H9 (cell line): ENCODE data around the gene OR10H2. TPM values are rescaled to one million over a fixed set of nuclear protein-coding genes. Genes with fewer than 3 reads are reported as not detected.

Experiments
- DNase-seq: peaks from one replicate; pipeline ENCODE4 v3.0.0-alpha.2; 2017
- H2AFZ ChIP-seq: one replicate; pipeline ENCODE4 v1.6.1; 2013; ENCODE audit warnings: mild to moderate bottlenecking, low read length, control low read depth, moderate library complexity
- H2AK5ac ChIP-seq: 2 replicates; pipeline ENCODE4 v1.6.1; 2013; ENCODE audit warnings: low read length, control low read depth, mixed read lengths; ENCODE audit not compliant: insufficient read length
- H2BK120ac ChIP-seq: one replicate; pipeline ENCODE4 v1.6.1; 2013; ENCODE audit warnings: low read depth, mild to moderate bottlenecking, low read length, control low read depth, inconsistent platforms; ENCODE audit not compliant: poor library complexity, severe bottlenecking
- H2BK12ac ChIP-seq: 2 replicates; pipeline ENCODE4 v1.6.1; 2013; ENCODE audit warnings: low read length, control low read depth, mixed read lengths, low read depth; ENCODE audit not compliant: insufficient read length
- H2BK15ac ChIP-seq: 2 replicates; pipeline ENCODE4 v1.6.1; 2013; ENCODE audit warnings: low read depth, low read length, control low read depth
- H2BK20ac ChIP-seq: one replicate; pipeline ENCODE4 v1.6.1; 2013; ENCODE audit warnings: low read depth, mild to moderate bottlenecking, low read length, control low read depth, inconsistent platforms; ENCODE audit not compliant: poor library complexity, severe bottlenecking
- H2BK5ac ChIP-seq: 2 replicates; pipeline ENCODE4 v1.6.1; 2013; ENCODE audit warnings: low read length, control low read depth, mixed read lengths; ENCODE audit not compliant: insufficient read length
- H3K14ac ChIP-seq: 2 replicates; pipeline ENCODE4 v1.6.1; 2013; ENCODE audit warnings: low read length, control low read depth; ENCODE audit not compliant: insufficient read depth
- H3K18ac ChIP-seq: 2 replicates; pipeline ENCODE4 v1.6.1; 2013; ENCODE audit warnings: low read depth, mild to moderate bottlenecking, mixed read lengths, low read length, control low read depth; ENCODE audit not compliant: insufficient read length
- H3K23ac ChIP-seq: 2 replicates; pipeline ENCODE4 v1.6.1; 2013; ENCODE audit warnings: low read length, control low read depth, mixed read lengths, low read depth; ENCODE audit not compliant: insufficient read length
- H3K23me2 ChIP-seq: 2 replicates; pipeline ENCODE4 v1.6.1; 2013; ENCODE audit warnings: low read depth, mild to moderate bottlenecking, mixed read lengths, low read length, control low read depth; ENCODE audit not compliant: insufficient read length, poor library complexity, severe bottlenecking
- H3K27ac ChIP-seq: 2 replicates; pipeline ENCODE4 v1.5.1; 2013; ENCODE audit warnings: low read length, control low read depth, mixed read lengths, low read depth; ENCODE audit not compliant: insufficient read length
- H3K27me3 ChIP-seq: 2 replicates; pipeline ENCODE4 v1.6.1; 2013; ENCODE audit warnings: low read length, control low read depth, inconsistent platforms; ENCODE audit not compliant: insufficient read depth
- H3K4ac ChIP-seq: 2 replicates; pipeline ENCODE4 v1.6.1; 2013; ENCODE audit warnings: low read depth, mild to moderate bottlenecking, control low read depth, inconsistent platforms, low read length, moderate library complexity
- H3K4me1 ChIP-seq: 2 replicates; pipeline ENCODE4 v1.6.1; 2013; ENCODE audit warnings: low read length, control low read depth, inconsistent platforms; ENCODE audit not compliant: insufficient read depth
- H3K4me2 ChIP-seq: 2 replicates; pipeline ENCODE4 v1.6.1; 2013; ENCODE audit warnings: low read length, control low read depth, mixed read lengths; ENCODE audit not compliant: insufficient read length, insufficient read depth
- H3K56ac ChIP-seq: 2 replicates; pipeline ENCODE4 v1.6.1; 2013; ENCODE audit warnings: low read depth, mild to moderate bottlenecking, mixed read lengths, low read length, control low read depth; ENCODE audit not compliant: insufficient read length
- H3K79me1 ChIP-seq: 2 replicates; pipeline ENCODE4 v1.6.1; 2013; ENCODE audit warnings: low read depth, mild to moderate bottlenecking, moderate library complexity, low read length, control low read depth, inconsistent platforms; ENCODE audit not compliant: insufficient read depth, poor library complexity, severe bottlenecking
- H3K79me2 ChIP-seq: 2 replicates; pipeline ENCODE4 v1.6.1; 2013; ENCODE audit warnings: low read length, control low read depth, inconsistent platforms; ENCODE audit not compliant: insufficient read depth
- H3K9ac ChIP-seq: 2 replicates; pipeline ENCODE4 v1.6.1; 2013; ENCODE audit warnings: low read length, control low read depth, mixed read lengths; ENCODE audit not compliant: insufficient read length; ENCODE audit errors: extremely low read depth
- H3K9me3 ChIP-seq: one replicate; pipeline ENCODE4 v1.6.1; 2013; ENCODE audit warnings: low read depth, low read length, inconsistent platforms; ENCODE audit not compliant: control insufficient read depth
- H3T11ph ChIP-seq: one replicate; pipeline ENCODE4 v1.6.1; 2013; ENCODE audit warnings: mild to moderate bottlenecking, low read length, control low read depth, inconsistent platforms
- H4K20me1 ChIP-seq: one replicate; pipeline ENCODE4 v1.6.1; 2013; ENCODE audit not compliant: control insufficient read depth, insufficient read length, insufficient read depth
- H4K5ac ChIP-seq: 2 replicates; pipeline ENCODE4 v1.6.1; 2013; ENCODE audit warnings: low read depth, mild to moderate bottlenecking, mixed read lengths, low read length, control low read depth; ENCODE audit not compliant: insufficient read length
- H4K8ac ChIP-seq: replicated peaks from 2 replicates; pipeline ENCODE4 v1.6.1; 2013; ENCODE audit warnings: low read length, control low read depth, mixed read lengths, low read depth; ENCODE audit not compliant: insufficient read length
- H4K91ac ChIP-seq: 2 replicates; pipeline ENCODE4 v1.6.1; 2013; ENCODE audit warnings: low read depth, mild to moderate bottlenecking, moderate library complexity, mixed read lengths, low read length, control low read depth; ENCODE audit not compliant: insufficient read length
- H3K27ac Mint-ChIP-seq, 3 experiments: 2 replicates in 2 of 3; 3 replicates in 1 of 3; pipeline ENCODE4 v1.8.0; 2020 to 2021; ENCODE audit warnings: mixed read lengths in 3 of 3, mild to moderate bottlenecking in 1 of 3, moderate library complexity in 1 of 3
- H3K27me3 Mint-ChIP-seq: 2 replicates; pipeline ENCODE4 v1.8.0; 2021; ENCODE audit warnings: low read depth, mild to moderate bottlenecking, moderate library complexity, mixed read lengths
- H3K36me3 Mint-ChIP-seq, 3 experiments: 2 replicates in 2 of 3; 3 replicates in 1 of 3; pipeline ENCODE4 v1.8.0; 2020 to 2021; ENCODE audit warnings: low read depth in 3 of 3, mixed read lengths in 3 of 3; ENCODE audit not compliant: insufficient read depth in 1 of 3
- H3K4me1 Mint-ChIP-seq, 2 experiments: 2 replicates each; pipeline ENCODE4 v1.8.0; 2020; ENCODE audit warnings: mixed read lengths in 2 of 2
- H3K4me3 Mint-ChIP-seq, 2 experiments: 2 replicates in 1 of 2; 3 replicates in 1 of 2; pipeline ENCODE4 v1.8.0; 2020 to 2021; ENCODE audit warnings: mild to moderate bottlenecking in 2 of 2, mixed read lengths in 2 of 2, moderate library complexity in 1 of 2
- H3K9me3 Mint-ChIP-seq, 2 experiments: 2 replicates in 1 of 2; 3 replicates in 1 of 2; pipeline ENCODE4 v1.8.0; 2020; ENCODE audit warnings: mild to moderate bottlenecking in 2 of 2, mixed read lengths in 2 of 2, moderate library complexity in 1 of 2
- WGBS: extraction: QIAGEN DNeasy Blood & Tissue Kit; methylation state at CpG from one replicate; pipeline ENCODE4 v1.1.7; 2013; ENCODE audit warnings: missing lambda C conversion rate, low lambda C conversion rate, mixed read lengths; ENCODE audit not compliant: insufficient read length; ENCODE audit errors: extremely low coverage; 5-methylcytosine and 5-hydroxymethylcytosine counted together
- total RNA-seq: library from RNA; stranded (reverse); gene quantifications from 2 replicates; pipeline ENCODE4 v1.2.1, GENCODE V29; 2021
- TF ChIP-seq, protein P1 (sequence below): fragments of 200-600 bp; sonication (generic); conservative IDR thresholded peaks from 3 replicates; pipeline ENCODE4 v1.8.0; 2021; ENCODE audit warnings: antibody characterized with exemption, mild to moderate bottlenecking

Gene OR10H2
- total RNA-seq, 1 experiment from 2014 or later = not detected

GRCh38 chr19:15722956-15723355 is 4.9 kb upstream of the OR10H2 start:
- H2BK5ac ChIP-seq = no peak overlapping the region
- no CpG with 5 or more reads among the region's 25 CpGs for WGBS
- Mint-ChIP-seq H3K36me3 (peaks cover 3 to 29% (median 13%) of the 10 kb centered on the region in 3 experiments; a peak in 5 of 7 replicates), H3K4me1 (no peaks in the 10 kb centered on the region), H3K27me3 (no peaks in the 10 kb centered on the region; the same call in none of the 2 replicates), H3K27ac (no peak overlapping the region), H3K4me3 (no peak overlapping the region), H3K9me3 (peaks cover 89 to 99% of the 10 kb centered on the region in 2 experiments)
- H3K27me3 ChIP-seq = no peaks in the 10 kb centered on the region
- no peak overlapping the region for H3K4me2 ChIP-seq
- H4K8ac ChIP-seq = no peak overlapping the region
- no peak overlapping the region for H3K27ac ChIP-seq
- H3K18ac ChIP-seq = no peak overlapping the region
- H2BK20ac ChIP-seq = no peak overlapping the region
- H2AK5ac ChIP-seq = no peak overlapping the region
- no peak overlapping the region for H3K56ac ChIP-seq
- DNase-seq = no peak
- no peak overlapping the region for H4K5ac ChIP-seq
- no peak overlapping the region for H2BK12ac ChIP-seq
- H3K9ac ChIP-seq = no peak overlapping the region
- no peak overlapping the region for H3K4ac ChIP-seq
- H3T11ph ChIP-seq = no peak overlapping the region
- no peaks in the 10 kb centered on the region for H3K23me2 ChIP-seq
- H3K79me1 ChIP-seq = no peaks in the 10 kb centered on the region
- H3K9me3 ChIP-seq = peaks cover 87% of the 10 kb centered on the region
- H4K91ac ChIP-seq = no peak overlapping the region
- no peak overlapping the region for H2BK120ac ChIP-seq
- no peak overlapping the region for H3K23ac ChIP-seq
- H3K4me1 ChIP-seq = no peaks in the 10 kb centered on the region
- no peak overlapping the region for H3K14ac ChIP-seq
- H4K20me1 ChIP-seq = no peaks in the 10 kb centered on the region
- H2BK15ac ChIP-seq = no peak overlapping the region
- no peaks in the 10 kb centered on the region for H3K79me2 ChIP-seq
- TF ChIP-seq, protein P1, sequence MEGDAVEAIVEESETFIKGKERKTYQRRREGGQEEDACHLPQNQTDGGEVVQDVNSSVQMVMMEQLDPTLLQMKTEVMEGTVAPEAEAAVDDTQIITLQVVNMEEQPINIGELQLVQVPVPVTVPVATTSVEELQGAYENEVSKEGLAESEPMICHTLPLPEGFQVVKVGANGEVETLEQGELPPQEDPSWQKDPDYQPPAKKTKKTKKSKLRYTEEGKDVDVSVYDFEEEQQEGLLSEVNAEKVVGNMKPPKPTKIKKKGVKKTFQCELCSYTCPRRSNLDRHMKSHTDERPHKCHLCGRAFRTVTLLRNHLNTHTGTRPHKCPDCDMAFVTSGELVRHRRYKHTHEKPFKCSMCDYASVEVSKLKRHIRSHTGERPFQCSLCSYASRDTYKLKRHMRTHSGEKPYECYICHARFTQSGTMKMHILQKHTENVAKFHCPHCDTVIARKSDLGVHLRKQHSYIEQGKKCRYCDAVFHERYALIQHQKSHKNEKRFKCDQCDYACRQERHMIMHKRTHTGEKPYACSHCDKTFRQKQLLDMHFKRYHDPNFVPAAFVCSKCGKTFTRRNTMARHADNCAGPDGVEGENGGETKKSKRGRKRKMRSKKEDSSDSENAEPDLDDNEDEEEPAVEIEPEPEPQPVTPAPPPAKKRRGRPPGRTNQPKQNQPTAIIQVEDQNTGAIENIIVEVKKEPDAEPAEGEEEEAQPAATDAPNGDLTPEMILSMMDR = no peak
- no peak overlapping the region for H2AFZ ChIP-seq
